Raji (cell line): ENCODE data around the gene RSBN1L.

ENCODE experiments used
- POLR2A ChIP-seq: IDR thresholded peaks from 2 replicates; pipeline ENCODE4 v1.6.1; 2011; ENCODE audit warnings: low read depth, low read length, control low read depth; ENCODE audit not compliant: insufficient read depth

The RSBN1L gene

GRCh38 chr7:77696057-77696642, at the start of gene RSBN1L:
TSS of gene RSBN1L (plus strand) at chr7:77696459. CDS start at chr7:77696470, 11 bp downstream.
- TF ChIP-seq POLR2A, result peak; percentile 94

DNA sequence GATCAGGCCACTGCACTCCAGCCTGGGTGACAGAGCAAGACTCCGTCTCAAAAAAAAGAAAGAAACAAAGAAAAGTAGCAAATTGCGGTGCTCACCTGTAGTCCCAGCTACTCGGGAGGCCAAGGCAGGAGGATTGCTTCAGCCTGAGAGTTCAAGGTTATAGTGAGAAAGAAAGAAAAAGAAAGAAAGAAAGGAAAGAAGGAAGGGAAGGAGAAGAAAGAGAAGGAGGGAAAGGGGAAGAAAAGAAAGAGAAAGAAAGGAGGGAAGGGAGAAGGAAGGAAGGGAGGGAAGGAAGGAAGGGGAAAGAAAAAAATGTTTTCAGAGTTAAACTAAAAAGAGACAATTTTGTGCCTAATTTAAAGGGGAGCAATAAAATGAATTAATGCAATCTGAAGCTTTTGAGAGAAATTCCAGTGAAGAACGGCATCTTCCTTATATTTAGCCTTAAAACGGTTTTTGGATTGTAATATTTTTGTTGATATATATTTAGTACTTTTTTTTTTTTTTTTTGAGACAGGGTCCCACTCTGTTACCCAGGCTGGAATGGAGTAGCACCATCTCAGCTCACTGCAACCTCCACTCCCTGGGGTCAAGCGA, 47.4 kb upstream of the RSBN1L start:
- no peak for TF ChIP-seq POLR2A

DNA sequence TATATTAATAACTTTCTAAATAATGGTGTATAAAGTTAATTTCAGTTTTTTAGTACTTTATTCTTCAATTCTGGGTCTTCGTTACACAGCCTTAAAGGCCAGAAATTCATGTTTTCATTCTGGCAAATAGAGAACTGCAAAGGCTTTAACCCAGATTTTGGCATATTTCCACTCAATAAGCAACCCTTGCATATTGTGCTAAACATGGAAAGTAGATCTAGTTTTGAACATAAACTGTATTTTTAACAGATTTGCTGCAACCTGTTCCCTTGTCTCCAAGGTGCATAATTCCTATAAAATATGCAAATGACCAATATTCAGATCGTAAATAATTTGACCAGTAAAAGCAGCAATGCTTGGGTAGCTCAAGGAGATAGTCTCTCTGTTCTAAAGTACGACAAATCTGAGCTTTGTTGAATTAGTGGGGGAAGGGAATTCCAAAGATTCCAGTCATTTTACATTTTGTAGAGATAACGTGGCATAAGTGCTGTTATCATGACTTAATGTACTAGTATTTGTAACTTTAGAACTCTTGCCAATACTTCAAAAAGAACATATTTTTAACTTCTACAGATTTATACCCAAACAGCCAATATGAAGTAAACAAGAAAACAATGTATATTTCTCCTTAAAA, 46.4 kb upstream of the RSBN1L start:
- no peak for TF ChIP-seq POLR2A

DNA sequence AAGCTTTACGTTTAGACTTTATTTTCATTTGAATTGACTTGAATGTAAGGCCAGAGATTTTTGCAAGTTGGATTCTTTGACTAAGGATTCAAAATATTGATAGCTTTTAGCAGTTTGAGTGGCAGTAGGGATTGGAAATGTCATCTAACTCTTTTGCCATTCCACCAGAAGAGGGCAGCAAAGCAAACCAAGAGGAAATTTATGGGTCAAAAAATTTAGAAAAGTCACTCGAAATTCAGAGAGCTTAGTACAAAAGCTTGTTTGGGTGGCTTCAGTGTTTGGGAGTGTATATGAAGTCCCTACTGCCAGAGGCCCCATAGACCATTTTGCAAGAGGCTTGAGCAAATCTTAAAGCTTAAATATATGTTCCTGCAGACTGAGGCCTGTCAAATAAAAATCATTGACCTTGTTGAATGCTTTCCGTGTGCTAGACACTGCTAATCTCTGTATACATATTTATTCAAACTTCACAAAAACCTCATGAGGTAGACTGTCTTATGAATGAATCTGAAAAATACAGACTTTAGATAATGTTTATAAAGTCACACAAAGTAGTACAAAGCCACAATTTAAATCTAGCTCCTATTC, 44.6 kb upstream of the RSBN1L start:
- no peak for TF ChIP-seq POLR2A

- TF ChIP-seq POLR2A, result no peak
These were observed 42.7 kb upstream of the RSBN1L start for GRCh38 chr7:77653572-77653971.

- TF ChIP-seq POLR2A, result no peak
These were observed 40.9 kb upstream of the RSBN1L start for GRCh38 chr7:77655356-77655755.

DNA sequence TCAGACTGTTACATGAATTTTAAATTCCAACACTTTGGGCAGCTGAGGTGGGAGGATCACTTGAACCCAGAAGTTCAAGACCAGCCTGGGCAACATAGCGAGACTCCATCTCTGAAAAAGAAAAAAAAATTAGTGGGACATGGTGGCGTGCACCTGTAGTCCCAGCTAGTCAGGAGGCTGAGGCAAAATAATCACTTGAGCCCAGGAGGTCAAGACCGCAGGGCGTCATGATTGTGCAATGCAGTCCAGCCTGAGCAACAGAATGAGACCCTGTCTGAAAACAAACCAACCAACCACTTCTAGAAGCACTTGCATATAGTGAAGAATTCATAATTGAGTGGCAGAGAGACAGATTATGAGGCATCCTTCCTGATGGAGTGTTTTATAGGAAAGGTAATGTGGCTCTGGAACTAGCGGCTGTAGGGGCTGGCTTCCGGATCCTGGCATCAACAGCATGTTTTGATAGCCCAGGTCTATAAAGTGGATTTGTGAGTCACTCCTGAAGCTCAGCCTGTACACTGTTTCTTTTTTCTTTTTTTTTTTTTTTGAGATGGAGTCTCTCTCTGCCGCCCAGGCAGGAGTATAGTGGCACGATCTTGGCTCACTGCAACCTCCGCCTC, 40.3 kb upstream of the RSBN1L start:
- no peak for TF ChIP-seq POLR2A

GRCh38 chr7:77657427-77658224, 38.6 kb upstream of the RSBN1L start:
- no peak for TF ChIP-seq POLR2A

DNA sequence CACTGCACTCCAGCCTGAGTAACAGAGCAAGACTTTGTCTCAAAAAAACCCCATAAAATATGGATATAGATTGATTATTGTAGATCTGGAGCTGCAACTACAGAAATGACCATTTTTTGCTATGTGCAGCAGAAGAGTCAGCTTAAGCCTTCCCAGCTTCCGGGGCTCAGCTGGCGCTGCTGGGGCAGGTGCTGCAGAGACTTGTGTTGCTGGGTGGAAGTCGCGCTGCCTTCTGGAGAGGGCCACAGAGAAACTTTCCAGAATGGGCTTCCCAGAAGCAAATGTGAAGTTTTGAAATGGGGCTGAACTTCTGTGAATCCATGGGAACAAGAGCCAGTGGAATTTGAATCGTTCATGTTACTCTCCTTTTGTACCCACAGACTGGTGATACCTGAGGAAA, 37.3 kb upstream of the RSBN1L start:
- TF ChIP-seq POLR2A, result no peak

- no peak for TF ChIP-seq POLR2A
These were observed 34.4 kb upstream of the RSBN1L start for GRCh38 chr7:77661816-77662215.

- no peak for TF ChIP-seq POLR2A
These were observed 33.4 kb upstream of the RSBN1L start for GRCh38 chr7:77662869-77663268.

- TF ChIP-seq POLR2A, result no peak
These were observed 31.5 kb upstream of the RSBN1L start for GRCh38 chr7:77664715-77665114.

GRCh38 chr7:77665161-77665560, 31.1 kb upstream of the RSBN1L start:
- TF ChIP-seq POLR2A, result no peak

- TF ChIP-seq POLR2A, result no peak
These were observed 28.7 kb upstream of the RSBN1L start for GRCh38 chr7:77667459-77668086.
